PC-3 (cell line): ENCODE data around the gene KCTD16. TPM values are rescaled to one million over a fixed set of nuclear protein-coding genes. Genes with fewer than 3 reads are reported as not detected.

Experiments used
- ATAC-seq: fragments of 200-7000 bp; cut with Tn5 transposase; 2 replicates; pipeline ENCODE4 v1.9.1; 2020; ENCODE audit warnings: mild to moderate bottlenecking, moderate library complexity
- BruUV-seq: library from RNA; stranded (reverse); fragments of 400-500 nt; replicated peaks from 2 replicates; lab custom pipeline; 2021; lab: Mats Ljungman, UMichigan
- CTCF ChIA-PET: fragments of 300-600 bp; sonication (Branson Sonifier 250); formaldehyde crosslinking; loops from one replicate; lab custom pipeline; 2022; ENCODE audit warnings: antibody characterized with exemption; lab: Charles Lee
- POLR2A ChIA-PET: fragments of 300-600 bp; sonication (Branson Sonifier 250); formaldehyde crosslinking; loops from one replicate; lab custom pipeline; 2022; ENCODE audit warnings: antibody characterized with exemption; ENCODE audit not compliant: unreplicated experiment; lab: Charles Lee
- DNase-seq: peaks from one replicate; pipeline ENCODE4 v3.0.0-alpha.2; 2015
- H2AFZ ChIP-seq: fragments of 300-600 bp; sonication (generic); 2 replicates; pipeline ENCODE4 v1.6.0; 2016; ENCODE audit warnings: antibody characterized with exemption, low read length
- H3F3A ChIP-seq: fragments of 300-600 bp; sonication (generic); one replicate; pipeline ENCODE4 v1.6.0; 2017; ENCODE audit warnings: antibody characterized with exemption, low read length, control low read depth, mild to moderate bottlenecking; ENCODE audit not compliant: unreplicated experiment
- H3K27ac ChIP-seq: fragments of 300-600 bp; sonication (generic); 2 replicates; pipeline ENCODE4 v1.5.1; 2016; ENCODE audit warnings: mild to moderate bottlenecking, low read length
- H3K27me3 ChIP-seq: fragments of 300-600 bp; sonication (generic); 2 replicates; pipeline ENCODE4 v1.6.1; 2016; ENCODE audit warnings: low read length, mixed read lengths
- H3K36me3 ChIP-seq: fragments of 300-600 bp; sonication (generic); 2 replicates; pipeline ENCODE4 v1.6.1; 2016; ENCODE audit warnings: low read depth, mixed run types, low read length, mixed read lengths
- H3K4me1 ChIP-seq: fragments of 300-600 bp; sonication (generic); 2 replicates; pipeline ENCODE4 v1.5.1; 2016; ENCODE audit warnings: low read length; ENCODE audit not compliant: insufficient read depth
- H3K4me2 ChIP-seq: fragments of 300-600 bp; sonication (generic); 2 replicates; pipeline ENCODE4 v1.6.0; 2016; ENCODE audit warnings: low read length
- H3K4me3 ChIP-seq: fragments of 300-600 bp; sonication (generic); 2 replicates; pipeline ENCODE4 v1.5.1; 2016; ENCODE audit warnings: mild to moderate bottlenecking, low read length, mixed read lengths
- H3K79me2 ChIP-seq: fragments of 300-600 bp; sonication (generic); 2 replicates; pipeline ENCODE4 v1.6.1; 2017; ENCODE audit warnings: low read length, mixed read lengths
- H3K9ac ChIP-seq: fragments of 300-600 bp; sonication (generic); 2 replicates; pipeline ENCODE4 v1.6.0; 2016; ENCODE audit warnings: mild to moderate bottlenecking, low read length
- H3K9me2 ChIP-seq: fragments of 300-600 bp; sonication (generic); replicated peaks from 2 replicates; pipeline ENCODE4 v1.6.1; 2016; ENCODE audit warnings: mixed run types, low read length, mixed read lengths
- H3K9me3 ChIP-seq: fragments of 300-600 bp; sonication (generic); 2 replicates; pipeline ENCODE4 v1.6.1; 2016; ENCODE audit warnings: low read length, mixed read lengths
- H4K20me1 ChIP-seq: fragments of 300-600 bp; sonication (generic); 2 replicates; pipeline ENCODE4 v1.6.1; 2016; ENCODE audit warnings: low read length, mixed read lengths
- EZH2 ChIP-seq: fragments of 300-600 bp; sonication (generic); IDR thresholded peaks from one replicate; pipeline ENCODE4 v1.6.1; 2017; ENCODE audit warnings: antibody characterized with exemption, mild to moderate bottlenecking, low read length; ENCODE audit not compliant: unreplicated experiment
- EZH2phosphoT487 ChIP-seq: fragments of 300-600 bp; sonication (generic); IDR thresholded peaks from 2 replicates; pipeline ENCODE4 v1.6.1; 2018; ENCODE audit warnings: mild to moderate bottlenecking, antibody characterized with exemption, low read length, borderline replicate concordance
- intact Hi-C: fragments of 100-400 bp; cut with micrococcal nuclease; formaldehyde crosslinking; loops from 2 replicates; pipeline ENCODE4 v1.9.0; 2023
- total RNA-seq: library from RNA; depleted of rRNA; stranded (reverse); fragments of >200 nt; gene quantifications from 2 replicates; pipeline ENCODE4 v1.2.3, GENCODE V29; 2014
- TF ChIP-seq, protein P1 (sequence below): fragments of 300-600 bp; sonication (generic); conservative IDR thresholded peaks from 2 replicates; pipeline ENCODE4 v1.5.1; 2017; ENCODE audit warnings: antibody characterized with exemption, low read depth, mild to moderate bottlenecking, low read length

Gene KCTD16
- total RNA-seq, 1 experiment from 2014 or later: not detected

DNA sequence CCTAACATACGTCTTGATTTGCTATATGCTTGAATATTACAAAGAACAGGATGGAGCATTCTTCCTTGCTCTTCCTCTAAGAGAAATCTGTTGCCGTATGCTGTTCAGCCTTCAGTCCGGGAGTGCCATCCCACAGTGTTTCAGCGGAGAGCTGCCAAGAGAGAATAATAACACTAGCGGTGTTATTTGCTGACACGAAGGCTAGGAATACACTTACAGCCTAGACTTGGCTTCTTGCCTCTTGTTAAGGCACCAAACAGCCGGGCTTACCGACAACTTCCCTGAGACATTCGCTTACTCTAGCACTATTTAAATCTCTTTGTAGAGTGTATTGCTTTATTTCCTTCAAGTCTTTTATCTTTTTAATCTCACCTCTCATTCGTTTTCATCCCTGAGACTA lies 31.4 kb downstream of the KCTD16 start:
- H3K4me2 ChIP-seq: no peak overlapping the region
- H3K9ac ChIP-seq: no peak overlapping the region
- intact Hi-C loops: loop anchor here (5.0 kb wide), 6 partner anchors 495 to 1845 kb away; no protein-coding TSS in a partner anchor
- CTCF ChIA-PET: no interaction called here
- H2AFZ ChIP-seq: no peak overlapping the region
- POLR2A ChIA-PET: no interaction called here
- H3K4me3 ChIP-seq: no peak overlapping the region
- H3K27ac ChIP-seq: no peak overlapping the region
- H3K79me2 ChIP-seq: no peaks in the 10 kb centered on the region
- BruUV-seq: no TSS peak
- TF ChIP-seq, protein P1, sequence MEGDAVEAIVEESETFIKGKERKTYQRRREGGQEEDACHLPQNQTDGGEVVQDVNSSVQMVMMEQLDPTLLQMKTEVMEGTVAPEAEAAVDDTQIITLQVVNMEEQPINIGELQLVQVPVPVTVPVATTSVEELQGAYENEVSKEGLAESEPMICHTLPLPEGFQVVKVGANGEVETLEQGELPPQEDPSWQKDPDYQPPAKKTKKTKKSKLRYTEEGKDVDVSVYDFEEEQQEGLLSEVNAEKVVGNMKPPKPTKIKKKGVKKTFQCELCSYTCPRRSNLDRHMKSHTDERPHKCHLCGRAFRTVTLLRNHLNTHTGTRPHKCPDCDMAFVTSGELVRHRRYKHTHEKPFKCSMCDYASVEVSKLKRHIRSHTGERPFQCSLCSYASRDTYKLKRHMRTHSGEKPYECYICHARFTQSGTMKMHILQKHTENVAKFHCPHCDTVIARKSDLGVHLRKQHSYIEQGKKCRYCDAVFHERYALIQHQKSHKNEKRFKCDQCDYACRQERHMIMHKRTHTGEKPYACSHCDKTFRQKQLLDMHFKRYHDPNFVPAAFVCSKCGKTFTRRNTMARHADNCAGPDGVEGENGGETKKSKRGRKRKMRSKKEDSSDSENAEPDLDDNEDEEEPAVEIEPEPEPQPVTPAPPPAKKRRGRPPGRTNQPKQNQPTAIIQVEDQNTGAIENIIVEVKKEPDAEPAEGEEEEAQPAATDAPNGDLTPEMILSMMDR: no peak
- TF ChIP-seq EZH2 (no peak), EZH2phosphoT487 (no peak)
- H3K9me2 ChIP-seq: no peaks in the 10 kb centered on the region
- DNase-seq (no peak), ATAC-seq (no peak)
- no peaks in the 10 kb centered on the region for H3K9me3 ChIP-seq
- H3K27me3 ChIP-seq: peaks cover 21% of the 10 kb centered on the region
- no peaks in the 10 kb centered on the region for H3K36me3 ChIP-seq
- H4K20me1 ChIP-seq: no peaks in the 10 kb centered on the region
- no peaks in the 10 kb centered on the region for H3F3A ChIP-seq
- H3K4me1 ChIP-seq: peaks cover 18% of the 10 kb centered on the region

DNA sequence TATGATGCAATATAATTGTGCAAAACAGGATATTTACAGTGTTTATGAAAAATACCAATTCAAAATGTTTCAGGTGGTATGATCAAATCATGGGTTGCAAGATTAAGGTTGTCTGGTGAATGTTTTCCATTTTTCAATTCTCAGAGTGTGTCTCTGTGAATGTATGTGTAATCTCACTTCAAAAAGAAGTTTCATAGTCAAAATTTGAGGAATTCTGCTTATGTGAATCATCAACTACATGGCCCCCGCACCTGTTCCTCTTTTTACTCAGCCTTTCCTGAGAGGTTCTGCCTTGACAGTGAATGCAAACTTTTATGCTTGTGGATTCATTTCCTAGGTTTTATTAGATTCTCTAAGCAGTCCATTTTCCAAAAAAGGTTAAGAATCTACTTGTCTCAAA lies 32.1 kb downstream of the KCTD16 start:
- Histone ChIP-seq H3K9ac (no peak overlapping the region), H2AFZ (no peak overlapping the region), H3K27ac (no peak overlapping the region), H3K4me3 (no peak overlapping the region), H3K4me1 (peaks cover 15% of the 10 kb centered on the region), H3K4me2 (no peak overlapping the region), H3K79me2 (no peaks in the 10 kb centered on the region), H3K27me3 (peaks cover 27% of the 10 kb centered on the region), H3F3A (no peaks in the 10 kb centered on the region), H3K9me2 (no peaks in the 10 kb centered on the region), H3K9me3 (no peaks in the 10 kb centered on the region), H3K36me3 (no peaks in the 10 kb centered on the region), H4K20me1 (no peaks in the 10 kb centered on the region)
- ChIA-PET CTCF (no interaction called here), POLR2A (no interaction called here)
- intact Hi-C loops: loop anchor here (1.0 to 5.0 kb wide), 7 partner anchors 188 to 1845 kb away; no protein-coding TSS in a partner anchor
- no TSS peak for BruUV-seq
- TF ChIP-seq, protein P1: no peak
- no peak for TF ChIP-seq EZH2
- no peak for DNase-seq
- ATAC-seq: no peak

DNA sequence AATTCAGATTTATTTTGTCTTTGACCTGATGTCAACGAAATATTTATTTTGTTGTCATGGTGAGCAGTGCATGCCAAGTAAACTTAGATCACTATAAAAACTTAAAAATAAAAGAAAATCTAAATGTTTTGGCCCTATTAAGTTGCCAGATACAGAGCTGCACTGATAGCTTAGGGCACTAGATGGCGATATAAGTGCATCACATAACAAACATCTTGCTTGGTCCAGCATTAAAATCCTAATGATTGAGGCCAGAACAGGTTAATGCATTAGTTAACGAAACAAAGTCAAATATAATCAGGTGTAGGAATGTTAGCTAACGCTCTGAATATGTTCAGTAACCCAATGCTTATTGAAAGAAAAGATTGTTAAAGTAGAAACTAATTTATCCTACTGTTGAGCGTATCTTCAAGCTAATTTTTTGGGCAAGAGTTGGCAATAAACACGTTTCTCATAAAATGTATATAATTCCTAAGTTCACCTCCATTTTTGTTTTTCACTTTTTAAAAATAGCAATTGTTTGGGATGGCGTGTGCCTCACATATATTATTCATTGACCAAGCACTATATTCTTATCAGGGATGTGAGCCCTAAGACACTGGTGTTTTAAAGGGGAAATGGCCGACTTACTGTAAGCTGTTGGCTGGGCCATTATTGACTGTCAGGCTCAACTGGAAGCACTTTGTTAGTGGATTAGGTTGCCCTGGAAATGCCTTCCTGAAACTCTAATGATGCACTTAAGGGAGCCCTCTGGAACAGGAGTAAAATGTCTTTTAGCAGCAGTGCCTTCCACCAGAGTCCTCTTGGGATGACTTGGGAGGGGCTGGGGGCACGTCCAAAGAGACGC lies 33.3 kb downstream of the KCTD16 start:
- intact Hi-C loops: loop anchor here (1.0 to 5.0 kb wide), 9 partner anchors 186 to 1843 kb away; no protein-coding TSS in a partner anchor
- ATAC-seq (peak; percentile 76), DNase-seq (peak; percentile 73)
- Histone ChIP-seq H3K4me1 (peaks cover 4% of the 10 kb centered on the region; the same call in 1 of the 2 replicates), H3K9me3 (no peaks in the 10 kb centered on the region), H3F3A (no peaks in the 10 kb centered on the region), H2AFZ (no peak overlapping the region), H3K27me3 (peaks cover 40% of the 10 kb centered on the region), H3K9ac (no peak overlapping the region), H3K36me3 (no peaks in the 10 kb centered on the region), H3K9me2 (no peaks in the 10 kb centered on the region), H3K4me3 (no peak overlapping the region), H3K79me2 (no peaks in the 10 kb centered on the region), H3K27ac (no peak overlapping the region), H3K4me2 (no peak overlapping the region), H4K20me1 (no peaks in the 10 kb centered on the region)
- TF ChIP-seq, protein P1: peak; percentile 84
- TF ChIP-seq EZH2phosphoT487: no peak
- ChIA-PET POLR2A (no interaction called here), CTCF (interaction anchor here (0.6 to 1.1 kb wide), 4 partner anchors 1515 to 1926 kb away, joined by 3 to 4 read pairs (median 4); no protein-coding TSS in a partner anchor)
- BruUV-seq: no TSS peak
